IPS DF 6.9 (cell line): ENCODE results near the gene NKD1.

Experiments
- DNase-seq: peaks from one replicate; pipeline ENCODE4 v3.0.0-alpha.2; 2013; ENCODE audit warnings: low read depth, low spot score
- H3K27ac ChIP-seq: one replicate; pipeline ENCODE4 v1.5.1; 2013; ENCODE audit warnings: low read length, control low read depth
- H3K27me3 ChIP-seq: 2 replicates; pipeline ENCODE4 v1.6.1; 2013; ENCODE audit warnings: mild to moderate bottlenecking, low read length; ENCODE audit not compliant: control insufficient read depth, insufficient read depth
- H3K36me3 ChIP-seq: 2 replicates; pipeline ENCODE4 v1.6.1; 2013; ENCODE audit warnings: low read length; ENCODE audit not compliant: control insufficient read depth, insufficient read depth
- H3K4me1 ChIP-seq: 2 replicates; pipeline ENCODE4 v1.6.1; 2013; ENCODE audit warnings: low read length; ENCODE audit not compliant: control insufficient read depth, insufficient read depth
- H3K4me3 ChIP-seq: 2 replicates; pipeline ENCODE4 v1.5.1; 2013; ENCODE audit warnings: mild to moderate bottlenecking, low read length
- H3K9me3 ChIP-seq: 2 replicates; pipeline ENCODE4 v1.6.1; 2013; ENCODE audit warnings: low read length, inconsistent platforms; ENCODE audit not compliant: control insufficient read depth, insufficient read depth
- WGBS: extraction: QIAGEN DNeasy Blood & Tissue Kit; methylation state at CpG from one replicate; pipeline ENCODE4 v1.1.7; 2013; ENCODE audit warnings: mixed read lengths, missing lambda C conversion rate; ENCODE audit not compliant: insufficient read length, insufficient coverage; 5-methylcytosine and 5-hydroxymethylcytosine counted together

NKD1 gene

DNA sequence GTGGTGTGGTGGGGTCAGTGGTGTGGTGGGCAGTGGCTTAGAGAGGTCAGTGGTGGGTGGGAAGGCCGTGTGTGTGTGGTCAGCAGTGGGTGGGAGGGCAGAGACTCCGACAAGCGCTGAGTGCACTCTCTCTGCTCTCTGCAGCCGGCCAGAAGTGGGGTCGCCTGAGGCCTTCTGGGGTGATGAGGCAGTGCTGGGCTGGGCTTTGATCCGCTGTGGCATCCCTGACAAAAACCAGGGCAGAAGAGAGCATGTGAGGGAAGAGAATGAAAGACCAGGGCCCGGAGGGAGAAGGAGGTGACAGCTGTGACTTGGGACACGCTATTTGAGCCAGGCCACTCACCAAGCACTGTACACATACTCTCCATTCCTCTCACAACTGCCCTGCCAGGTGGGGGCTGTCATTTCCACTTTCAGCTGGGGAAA is 50.8 kb downstream of the NKD1 start:
- Histone ChIP-seq H3K4me3 (no peak overlapping the region), H3K27ac (no peak overlapping the region), H3K4me1 (no peaks in the 10 kb centered on the region), H3K9me3 (no peaks in the 10 kb centered on the region), H3K27me3 (no peaks in the 10 kb centered on the region), H3K36me3 (no peaks in the 10 kb centered on the region; the same call in 1 of the 2 replicates)
- DNase-seq: no peak
- no CpG with 5 or more reads among the region's 8 CpGs for WGBS

DNA sequence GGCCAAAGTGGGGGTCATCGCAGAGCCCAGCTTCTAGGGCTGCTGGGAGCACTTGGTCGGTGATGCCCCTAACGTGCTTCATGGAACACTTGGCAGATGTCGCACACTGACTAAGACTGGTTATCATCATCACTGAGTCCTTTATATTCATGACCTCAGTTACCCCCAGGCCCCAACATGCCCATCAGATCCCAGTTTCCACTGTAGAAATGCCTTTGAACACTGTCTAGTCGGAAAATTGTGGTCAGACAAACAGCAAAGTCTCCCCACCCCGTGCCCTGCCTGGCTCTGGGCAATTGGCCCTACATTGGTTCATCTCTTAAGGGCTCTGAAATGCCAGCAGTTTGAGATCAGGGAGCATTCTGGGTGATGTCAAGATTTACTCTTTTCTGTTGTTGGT is 51.3 kb downstream of the NKD1 start:
- Histone ChIP-seq H3K9me3 (no peaks in the 10 kb centered on the region), H3K27me3 (no peaks in the 10 kb centered on the region), H3K4me3 (no peak overlapping the region), H3K27ac (no peak overlapping the region), H3K36me3 (no peaks in the 10 kb centered on the region; the same call in 1 of the 2 replicates), H3K4me1 (no peaks in the 10 kb centered on the region)
- no CpG with 5 or more reads among the region's 6 CpGs for WGBS
- no peak for DNase-seq

DNA sequence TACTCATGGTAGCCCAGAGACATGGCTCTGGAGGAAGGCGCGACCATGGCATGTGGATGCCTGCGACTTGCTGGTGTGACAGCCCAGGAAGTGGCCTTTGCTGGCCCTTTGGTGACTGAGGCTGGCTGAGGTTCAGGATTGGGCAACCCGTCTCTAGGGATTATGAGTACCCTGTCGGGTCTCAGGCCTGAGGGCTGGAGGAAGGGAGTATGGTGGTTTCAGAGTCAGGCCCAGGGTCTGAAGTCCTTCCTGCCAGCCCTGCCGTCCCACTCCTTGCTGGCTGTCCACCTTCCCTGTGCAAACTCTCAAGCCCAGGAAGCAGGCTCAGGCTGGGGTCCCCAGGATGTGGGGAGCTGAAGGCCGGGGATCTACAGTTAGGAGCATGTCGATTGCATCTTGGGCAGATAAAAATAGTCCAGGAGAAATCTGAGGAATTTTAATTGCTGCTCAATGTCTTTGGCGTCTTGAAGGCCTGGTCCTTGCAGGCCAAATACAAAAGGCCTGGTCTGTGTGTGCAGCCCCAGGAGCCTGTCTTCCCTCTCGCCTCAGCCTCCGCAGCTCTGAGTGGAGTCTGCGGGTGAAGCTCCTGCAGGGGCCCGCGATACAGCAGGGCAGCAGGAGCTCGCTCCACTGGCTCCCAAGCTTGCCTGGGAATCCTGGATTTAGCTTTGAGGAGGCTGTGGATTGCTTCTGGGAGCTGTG is 52.5 kb downstream of the NKD1 start:
- no peak for DNase-seq
- Histone ChIP-seq H3K4me1 (no peaks in the 10 kb centered on the region), H3K27me3 (no peaks in the 10 kb centered on the region), H3K36me3 (no peaks in the 10 kb centered on the region; the same call in 1 of the 2 replicates), H3K4me3 (no peak overlapping the region), H3K27ac (no peak overlapping the region), H3K9me3 (no peaks in the 10 kb centered on the region)
- WGBS: no CpG with 5 or more reads among the region's 15 CpGs

DNA sequence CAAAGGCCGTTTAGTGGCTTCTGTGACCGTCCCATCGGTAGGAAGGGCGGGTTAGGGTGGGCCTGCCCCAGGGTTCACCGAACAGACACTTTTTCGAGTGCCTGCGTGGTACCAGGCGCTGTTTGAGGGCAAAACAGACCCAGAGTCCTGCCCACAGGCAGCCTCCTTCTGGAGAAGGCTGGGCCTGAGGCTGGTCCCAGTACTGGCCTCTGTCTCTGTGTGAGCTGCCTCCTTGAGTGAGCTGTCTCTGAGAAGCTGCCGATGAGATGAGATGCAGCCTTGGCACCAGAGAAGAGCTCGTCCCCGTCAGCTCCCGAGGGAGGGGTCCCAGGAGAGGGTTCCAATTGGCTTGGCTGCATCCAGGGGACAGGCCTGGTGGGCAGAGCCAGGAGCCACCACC is 53.1 kb downstream of the NKD1 start:
- no peak for DNase-seq
- no peaks in the 10 kb centered on the region for H3K27me3 ChIP-seq
- H3K4me1 ChIP-seq: no peaks in the 10 kb centered on the region
- no peak overlapping the region for H3K27ac ChIP-seq
- WGBS: no CpG with 5 or more reads among the region's 12 CpGs
- H3K4me3 ChIP-seq: no peak overlapping the region
- H3K9me3 ChIP-seq: no peaks in the 10 kb centered on the region
- H3K36me3 ChIP-seq: no peaks in the 10 kb centered on the region; the same call in 1 of the 2 replicates

DNA sequence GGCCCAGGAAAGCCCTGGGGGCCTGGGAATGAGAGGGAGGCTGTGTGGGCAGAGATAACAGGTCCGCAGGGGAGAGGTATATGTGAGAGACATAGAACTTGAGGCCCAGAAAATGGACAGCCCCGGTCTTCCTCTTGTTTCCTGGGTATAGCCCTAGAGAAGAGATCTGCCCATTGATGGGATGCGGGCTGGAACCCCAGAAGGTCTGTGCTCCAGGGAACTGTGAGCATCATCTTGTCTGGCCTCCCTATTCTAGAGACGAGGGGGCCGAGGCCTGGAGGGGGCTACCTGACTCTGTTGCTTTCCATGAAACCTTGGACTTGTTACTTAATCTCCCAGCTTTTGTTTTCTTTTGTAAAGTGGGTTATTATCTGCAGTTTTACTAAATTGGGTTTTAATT is 53.9 kb downstream of the NKD1 start:
- Histone ChIP-seq H3K27ac (no peak overlapping the region), H3K4me3 (no peak overlapping the region), H3K4me1 (no peaks in the 10 kb centered on the region), H3K27me3 (no peaks in the 10 kb centered on the region), H3K36me3 (no peaks in the 10 kb centered on the region; the same call in 1 of the 2 replicates), H3K9me3 (no peaks in the 10 kb centered on the region)
- no peak for DNase-seq
- WGBS: no CpG with 5 or more reads among the region's 5 CpGs

DNA sequence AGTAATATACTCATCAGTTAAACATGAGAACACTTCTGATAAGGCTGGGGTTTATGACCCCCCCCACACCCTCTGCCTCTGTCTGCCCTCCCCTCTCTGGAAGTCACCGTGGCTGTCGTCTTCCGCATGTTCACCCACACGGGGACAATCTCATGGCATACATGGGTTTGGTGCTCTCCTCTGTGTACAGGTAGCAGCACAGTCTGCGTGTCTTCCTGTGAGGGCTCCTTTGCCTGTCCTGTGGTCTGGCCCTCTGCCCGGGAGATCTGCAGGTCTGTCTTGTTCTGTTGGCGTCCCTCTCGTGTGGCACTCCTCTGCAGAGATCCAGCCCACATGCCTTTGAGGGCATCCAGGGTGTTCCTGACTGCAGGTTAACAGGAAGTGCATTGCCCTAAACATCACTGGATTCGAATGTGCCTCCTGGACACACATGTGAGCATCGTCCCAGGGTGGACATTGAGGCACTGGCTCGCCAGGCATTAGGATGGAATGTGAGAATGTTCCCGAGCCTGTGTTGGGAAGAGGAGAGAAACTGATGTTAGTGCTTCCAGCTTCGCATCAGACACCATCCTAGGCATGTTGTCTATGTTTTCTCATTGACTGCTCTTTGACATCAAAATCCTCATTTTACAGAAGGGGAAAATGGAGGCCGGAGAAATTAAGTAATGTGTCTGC is 54.5 kb downstream of the NKD1 start:
- Histone ChIP-seq H3K36me3 (no peaks in the 10 kb centered on the region; the same call in 1 of the 2 replicates), H3K27ac (no peak overlapping the region), H3K4me1 (no peaks in the 10 kb centered on the region), H3K27me3 (no peaks in the 10 kb centered on the region), H3K9me3 (no peaks in the 10 kb centered on the region), H3K4me3 (no peak overlapping the region)
- no CpG with 5 or more reads among the region's 14 CpGs for WGBS
- no peak for DNase-seq

DNA sequence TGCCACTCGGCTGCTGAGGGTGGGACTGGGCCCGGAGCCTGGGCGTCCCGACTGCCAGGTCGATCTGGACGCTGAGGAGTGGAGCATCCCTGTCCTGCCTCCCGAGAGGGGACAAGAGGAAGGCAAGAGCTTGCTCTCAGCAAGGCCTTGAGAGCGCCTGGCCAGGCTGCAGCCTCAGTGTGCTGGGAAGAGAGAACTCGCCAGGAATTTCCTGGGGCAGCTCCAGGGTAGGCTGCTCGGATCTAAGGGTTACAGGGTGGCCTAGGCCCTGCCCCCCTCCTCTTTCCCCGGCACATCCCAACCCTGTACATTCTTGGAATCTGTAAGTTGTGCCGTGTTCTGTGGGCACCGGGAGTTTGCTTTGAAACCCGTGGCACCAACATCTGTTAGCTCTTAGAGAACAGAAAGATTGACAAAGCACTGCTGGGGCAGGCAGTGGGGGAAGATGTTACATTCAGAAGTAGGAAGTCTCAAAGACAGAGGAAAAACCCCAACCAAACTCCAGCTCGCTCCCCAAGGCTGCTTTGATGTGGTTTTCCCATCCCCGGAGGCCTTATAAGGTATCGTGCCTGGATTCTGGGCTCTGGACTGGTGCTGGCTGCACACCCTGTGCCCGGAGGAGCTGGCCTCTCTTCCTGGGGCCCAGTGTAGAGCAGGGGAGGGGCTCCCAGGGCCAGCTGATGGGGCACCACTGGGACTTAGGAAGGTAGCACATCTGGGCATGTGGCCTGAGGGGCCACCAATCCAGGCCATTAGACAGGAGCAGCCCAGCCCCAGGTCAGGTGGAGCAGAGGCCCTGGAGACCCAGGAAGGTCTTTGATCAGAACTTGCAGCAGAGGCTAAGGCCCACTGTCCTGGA is 55.2 kb downstream of the NKD1 start:
- H3K9me3 ChIP-seq: no peaks in the 10 kb centered on the region
- H3K27ac ChIP-seq: no peak overlapping the region
- no peaks in the 10 kb centered on the region for H3K4me1 ChIP-seq
- WGBS: no CpG with 5 or more reads among the region's 18 CpGs
- no peaks in the 10 kb centered on the region for H3K27me3 ChIP-seq
- H3K4me3 ChIP-seq: no peak overlapping the region
- no peak for DNase-seq
- H3K36me3 ChIP-seq: no peaks in the 10 kb centered on the region; the same call in 1 of the 2 replicates

DNA sequence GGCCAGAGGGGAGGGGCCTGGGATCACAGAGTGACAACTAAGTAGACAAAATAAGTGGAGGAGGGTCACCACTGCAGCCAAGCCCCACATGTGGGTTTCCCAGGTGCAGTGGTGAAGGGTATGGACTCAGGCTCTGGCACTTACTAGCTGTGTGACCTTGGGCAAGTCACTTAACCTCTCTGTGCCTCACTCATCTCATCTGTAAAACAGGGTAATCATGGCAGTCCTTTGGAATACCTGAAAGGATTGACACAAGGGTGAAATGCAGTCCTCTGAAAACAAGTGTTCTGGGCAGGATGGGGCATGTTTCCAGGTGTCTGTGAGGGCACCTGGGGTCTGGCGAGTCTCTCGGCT is 55.8 kb downstream of the NKD1 start:
- no peak overlapping the region for H3K4me3 ChIP-seq
- WGBS: no CpG with 5 or more reads among the region's 2 CpGs
- H3K4me1 ChIP-seq: no peaks in the 10 kb centered on the region
- no peak overlapping the region for H3K27ac ChIP-seq
- DNase-seq: no peak
- no peaks in the 10 kb centered on the region for H3K9me3 ChIP-seq
- no peaks in the 10 kb centered on the region; the same call in 1 of the 2 replicates for H3K36me3 ChIP-seq
- H3K27me3 ChIP-seq: no peaks in the 10 kb centered on the region

DNA sequence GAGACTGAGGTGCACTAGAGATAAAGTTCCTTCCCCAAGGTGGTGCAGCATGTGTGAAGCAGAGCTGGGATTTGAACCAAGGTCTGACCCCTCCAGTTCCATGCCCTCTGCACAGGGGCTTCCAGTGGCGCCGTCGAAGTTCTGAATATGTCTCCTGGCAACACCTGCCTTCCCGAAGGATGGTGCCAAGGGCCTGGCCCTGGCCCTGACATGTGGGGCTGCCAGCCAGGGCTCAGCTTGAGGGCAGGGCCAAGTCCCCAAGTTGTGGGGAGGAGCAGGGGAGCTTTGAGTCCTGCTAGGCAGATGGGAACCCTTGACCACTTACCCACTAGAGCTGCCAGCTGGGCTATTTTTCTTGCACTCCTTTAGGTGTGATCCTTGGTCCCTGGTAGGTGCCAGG is 56.4 kb downstream of the NKD1 start:
- no peak overlapping the region for H3K4me3 ChIP-seq
- H3K9me3 ChIP-seq: no peaks in the 10 kb centered on the region
- no CpG with 5 or more reads among the region's 4 CpGs for WGBS
- DNase-seq: no peak
- H3K27ac ChIP-seq: no peak overlapping the region
- no peaks in the 10 kb centered on the region for H3K4me1 ChIP-seq
- no peaks in the 10 kb centered on the region for H3K36me3 ChIP-seq
- no peaks in the 10 kb centered on the region for H3K27me3 ChIP-seq

DNA sequence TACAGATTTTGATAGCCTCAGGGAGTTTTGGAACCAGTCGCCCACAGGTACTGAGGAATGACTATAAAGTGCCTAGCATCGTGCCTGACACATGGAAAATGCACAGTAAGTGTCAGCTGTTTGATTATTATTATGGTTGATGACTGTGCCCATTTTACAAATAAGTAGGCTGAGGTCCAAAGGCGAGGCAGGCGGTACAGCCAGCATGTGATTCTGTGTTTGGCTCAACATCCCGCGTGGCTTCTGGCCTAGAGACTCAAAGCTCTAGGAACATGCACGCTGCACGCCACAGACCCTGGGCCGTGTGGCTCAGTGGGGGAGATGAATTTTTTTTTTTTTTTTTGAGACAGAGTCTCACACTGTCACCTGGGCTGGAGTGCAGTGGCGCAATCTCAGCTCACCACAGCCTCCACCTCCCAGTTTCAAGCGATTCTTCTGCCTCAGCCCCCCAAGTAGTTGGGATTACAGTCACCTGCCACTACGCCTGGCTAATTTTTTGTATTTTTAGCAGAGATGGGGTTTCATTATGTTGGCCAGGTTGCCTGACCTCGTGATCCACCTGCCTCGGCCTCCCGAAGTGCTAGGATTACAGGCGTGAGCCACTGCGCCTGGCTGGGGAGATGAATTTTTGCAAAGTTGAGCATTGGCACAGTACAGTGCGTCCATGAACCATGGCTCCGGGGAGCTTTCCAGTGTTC is 57.7 kb downstream of the NKD1 start:
- H3K4me1 ChIP-seq: peaks cover 3% of the 10 kb centered on the region
- H3K27me3 ChIP-seq: no peaks in the 10 kb centered on the region
- WGBS: no CpG with 5 or more reads among the region's 19 CpGs
- no peaks in the 10 kb centered on the region for H3K9me3 ChIP-seq
- H3K36me3 ChIP-seq: no peaks in the 10 kb centered on the region
- DNase-seq: no peak
- H3K27ac ChIP-seq: no peak overlapping the region
- H3K4me3 ChIP-seq: no peak overlapping the region
